Prostate gland (tissue), 2 donors: ENCODE data around the gene PPP1R10. TPM values are rescaled to one million over a fixed set of nuclear protein-coding genes. Genes with fewer than 3 reads are reported as not detected.

Source experiments
- DNase-seq: peaks from one replicate; pipeline ENCODE4 v3.0.0-alpha.2; 2019; ENCODE audit warnings: low spot score
- H3K27ac ChIP-seq, 2 donors: fragments of 200-600 bp; sonication (generic); 2 replicates each; pipeline ENCODE4 v1.5.1; 2017 to 2019
- H3K27me3 ChIP-seq: fragments of 200-600 bp; sonication (generic); replicated peaks from 2 replicates; pipeline ENCODE4 v1.5.1; 2019; ENCODE audit not compliant: insufficient read depth
- H3K36me3 ChIP-seq, 2 donors: fragments of 200-600 bp; sonication (generic); 1 replicate in 1 of 2; 2 replicates in 1 of 2; pipeline versions ENCODE4 v1.5.1 to v1.8.1; 2017 to 2019
- H3K4me1 ChIP-seq: fragments of 200-600 bp; sonication (generic); replicated peaks from 2 replicates; pipeline ENCODE4 v1.5.1; 2019
- H3K4me3 ChIP-seq, 2 donors: fragments of 200-600 bp; sonication (generic); 2 replicates each; pipeline ENCODE4 v1.5.1; 2017 to 2019
- H3K9me3 ChIP-seq: fragments of 200-600 bp; sonication (generic); 2 replicates; pipeline ENCODE4 v1.5.1; 2017
- POLR2A ChIP-seq: fragments of 450-650 bp; IDR thresholded peaks from one replicate; pipeline ENCODE4 v1.6.1; 2016; ENCODE audit warnings: antibody characterized with exemption, mild to moderate bottlenecking
- POLR2AphosphoS5 ChIP-seq: sonication (generic); formaldehyde crosslinking; IDR thresholded peaks from one replicate; pipeline ENCODE4 v1.6.1; 2017; ENCODE audit warnings: antibody characterized with exemption
- WGBS: methylation state at CpG from one replicate; pipeline ENCODE4 v1.1.5; 2018; 5-methylcytosine and 5-hydroxymethylcytosine counted together
- intact Hi-C: fragments of 100-400 bp; cut with DNase I; formaldehyde crosslinking; loops from one replicate; pipeline ENCODE4 v1.14.2; 2022
- total RNA-seq, 2 donors: library from RNA; depleted of rRNA; stranded (reverse); fragments of >200 nt; gene quantifications; one replicate each; pipeline ENCODE4 v1.1.0, GENCODE V29; 2016
- TF ChIP-seq, protein P1 (sequence below), 4 experiments: fragments of 200-600 bp in 2 of 4; fragments of 450-650 bp in 2 of 4; sonication (generic) in 2 of 4; IDR thresholded peaks; 1 replicate in 3 of 4; 2 replicates in 1 of 4; pipeline ENCODE4 v1.5.1; 2016 to 2019; ENCODE audit warnings: antibody characterized with exemption in 4 of 4, mild to moderate bottlenecking in 2 of 4, moderate library complexity in 2 of 4

Gene PPP1R10
- total RNA-seq, 2 donors from 2014 or later = 40.0 to 51.0 TPM

DNA sequence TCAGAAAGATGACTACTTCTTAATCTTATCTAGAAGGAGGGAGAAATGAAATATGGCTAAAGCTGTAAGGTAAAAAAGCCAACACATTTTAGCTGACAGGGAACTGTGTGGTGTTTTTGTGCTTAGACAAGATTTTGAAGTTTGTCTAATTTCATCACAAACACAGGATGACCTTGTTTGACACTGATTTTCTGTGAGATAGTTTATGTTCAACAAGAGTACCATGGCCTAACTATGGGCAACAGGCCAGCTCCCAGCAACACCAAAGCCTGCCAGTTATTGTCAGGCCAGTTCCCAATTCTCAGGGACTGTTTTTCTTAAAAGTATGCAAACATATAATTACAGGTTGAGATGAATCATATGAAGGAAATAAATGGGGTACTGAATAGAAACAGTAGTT lies 51.3 kb downstream of the PPP1R10 start:
- Histone ChIP-seq H3K4me3 (no peak overlapping the region), H3K27me3 (no peaks in the 10 kb centered on the region), H3K27ac (no peak overlapping the region), H3K4me1 (no peaks in the 10 kb centered on the region), H3K36me3 (peaks cover 0 to 3% of the 10 kb centered on the region in 2 donors), H3K9me3 (no peaks in the 10 kb centered on the region)
- no peak for TF ChIP-seq POLR2A
- TF ChIP-seq POLR2AphosphoS5 = no peak
- TF ChIP-seq, protein P1, sequence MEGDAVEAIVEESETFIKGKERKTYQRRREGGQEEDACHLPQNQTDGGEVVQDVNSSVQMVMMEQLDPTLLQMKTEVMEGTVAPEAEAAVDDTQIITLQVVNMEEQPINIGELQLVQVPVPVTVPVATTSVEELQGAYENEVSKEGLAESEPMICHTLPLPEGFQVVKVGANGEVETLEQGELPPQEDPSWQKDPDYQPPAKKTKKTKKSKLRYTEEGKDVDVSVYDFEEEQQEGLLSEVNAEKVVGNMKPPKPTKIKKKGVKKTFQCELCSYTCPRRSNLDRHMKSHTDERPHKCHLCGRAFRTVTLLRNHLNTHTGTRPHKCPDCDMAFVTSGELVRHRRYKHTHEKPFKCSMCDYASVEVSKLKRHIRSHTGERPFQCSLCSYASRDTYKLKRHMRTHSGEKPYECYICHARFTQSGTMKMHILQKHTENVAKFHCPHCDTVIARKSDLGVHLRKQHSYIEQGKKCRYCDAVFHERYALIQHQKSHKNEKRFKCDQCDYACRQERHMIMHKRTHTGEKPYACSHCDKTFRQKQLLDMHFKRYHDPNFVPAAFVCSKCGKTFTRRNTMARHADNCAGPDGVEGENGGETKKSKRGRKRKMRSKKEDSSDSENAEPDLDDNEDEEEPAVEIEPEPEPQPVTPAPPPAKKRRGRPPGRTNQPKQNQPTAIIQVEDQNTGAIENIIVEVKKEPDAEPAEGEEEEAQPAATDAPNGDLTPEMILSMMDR (IDR thresholded peaks at IDR 0.05) = no peak
- no peak for DNase-seq
- intact Hi-C loops = no loop called here

DNA sequence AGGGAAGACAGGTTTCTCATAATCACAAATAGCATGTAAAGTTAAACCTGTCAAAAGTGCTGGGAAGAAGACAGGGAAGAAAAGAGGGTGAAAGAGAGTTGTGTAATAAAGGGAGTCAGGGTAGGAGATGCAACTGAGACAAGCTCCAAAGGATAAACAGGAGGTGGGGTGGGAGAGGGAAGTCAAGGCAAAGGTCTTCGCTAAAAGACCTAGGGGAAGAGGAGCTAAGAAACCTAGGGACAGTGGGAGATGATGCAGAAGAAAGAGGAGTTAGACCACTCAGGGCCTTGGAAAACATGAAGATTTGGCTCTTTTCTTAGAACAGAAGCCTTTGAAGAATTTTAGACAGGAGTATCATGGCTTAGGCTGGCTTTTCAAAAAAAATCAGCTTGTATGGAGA lies 52.9 kb downstream of the PPP1R10 start:
- Histone ChIP-seq H3K9me3 (no peaks in the 10 kb centered on the region), H3K4me1 (no peaks in the 10 kb centered on the region), H3K27me3 (no peaks in the 10 kb centered on the region), H3K36me3 (peaks cover 0 to 3% of the 10 kb centered on the region in 2 donors), H3K27ac (no peak overlapping the region), H3K4me3 (no peak overlapping the region)
- no peak for DNase-seq
- TF ChIP-seq, protein P1 (IDR thresholded peaks at IDR 0.05) = no peak
- no peak for TF ChIP-seq POLR2A
- no peak for TF ChIP-seq POLR2AphosphoS5
- 92% methylated on average over 1 of the region's 1 CpG for WGBS
- intact Hi-C loops = no loop called here

DNA sequence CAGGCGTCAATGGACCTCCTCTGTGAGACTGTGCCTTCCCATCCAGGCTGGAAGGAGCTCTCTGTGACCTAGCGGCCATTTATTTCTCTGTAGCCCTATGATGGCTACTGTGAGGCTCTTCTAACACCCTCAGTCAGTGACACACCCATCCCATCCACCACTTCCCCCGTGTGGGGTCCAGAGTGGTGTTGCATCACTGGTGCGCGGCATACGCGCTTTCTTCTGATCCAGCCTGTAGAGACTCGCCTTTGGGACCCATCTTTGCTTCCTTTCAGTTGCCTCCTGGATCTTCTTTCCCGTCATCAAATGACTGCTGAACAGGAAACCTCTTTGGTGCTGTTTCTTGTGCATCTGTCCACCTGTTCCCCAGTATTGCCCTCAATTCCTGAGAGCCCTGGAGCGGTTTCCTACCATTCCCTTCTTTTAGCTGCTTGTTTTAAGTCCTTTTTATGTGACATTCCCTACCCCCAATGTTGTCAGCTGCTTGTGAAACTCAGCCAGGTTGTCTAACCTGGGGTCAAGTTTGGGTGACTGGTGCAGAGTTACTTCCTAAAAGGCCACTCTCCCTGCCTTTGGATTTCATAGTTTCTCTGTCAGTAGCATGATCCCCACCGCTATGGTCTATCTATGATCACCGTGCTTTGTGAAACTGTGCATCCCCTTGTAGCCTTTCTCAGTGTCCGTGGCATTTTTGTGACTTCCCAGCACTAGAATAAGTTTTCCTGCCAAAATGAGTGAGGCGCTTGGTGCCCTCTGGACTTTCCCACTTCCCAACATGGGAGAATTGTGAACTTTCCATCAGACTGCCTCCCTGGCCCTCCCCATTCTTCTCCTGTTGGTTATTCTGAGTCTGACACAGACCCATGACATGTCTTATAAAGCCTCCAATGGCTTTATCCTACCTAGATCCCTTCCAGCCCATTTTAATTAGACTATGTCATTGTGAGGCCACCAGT lies 54.3 kb downstream of the PPP1R10 start:
- Histone ChIP-seq H3K4me3 (no peak overlapping the region), H3K27ac (no peak overlapping the region), H3K9me3 (no peaks in the 10 kb centered on the region), H3K4me1 (no peaks in the 10 kb centered on the region), H3K36me3 (peaks cover 0 to 3% of the 10 kb centered on the region in 2 donors), H3K27me3 (no peaks in the 10 kb centered on the region)
- no peak for DNase-seq
- WGBS = 87% methylated on average over 14 of the region's 14 CpGs
- intact Hi-C loops = no loop called here
- TF ChIP-seq POLR2AphosphoS5 (no peak), POLR2A (no peak)
- TF ChIP-seq, protein P1 (IDR thresholded peaks at IDR 0.05) = no peak

DNA sequence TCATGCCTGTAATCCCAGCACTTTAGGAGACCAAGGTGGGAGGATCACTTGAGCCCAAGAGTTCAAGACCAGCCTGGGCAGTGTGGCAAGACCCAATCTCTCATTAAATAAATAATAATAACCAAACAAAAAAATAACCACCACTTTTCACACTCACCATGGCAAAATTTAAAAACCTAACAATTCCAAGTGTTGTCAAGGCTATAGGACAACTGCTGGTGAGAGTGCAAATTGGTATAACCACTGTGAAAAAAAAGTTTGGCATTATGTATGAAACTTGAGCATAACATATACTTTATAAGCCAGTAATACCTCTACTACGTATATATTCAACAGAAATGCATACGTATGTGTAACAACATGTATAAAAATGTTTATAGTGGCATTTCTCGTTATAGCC lies 56.1 kb downstream of the PPP1R10 start:
- H3K36me3 ChIP-seq = peaks cover 0 to 3% of the 10 kb centered on the region in 2 donors
- H3K4me3 ChIP-seq = no peak overlapping the region
- TF ChIP-seq, protein P1 (IDR thresholded peaks at IDR 0.05) = no peak
- TF ChIP-seq POLR2AphosphoS5 (no peak), POLR2A (no peak)
- DNase-seq = no peak
- no peak overlapping the region for H3K27ac ChIP-seq
- WGBS = 82% methylated on average over 3 of the region's 3 CpGs
- no peaks in the 10 kb centered on the region for H3K9me3 ChIP-seq
- no peaks in the 10 kb centered on the region for H3K27me3 ChIP-seq
- H3K4me1 ChIP-seq = no peaks in the 10 kb centered on the region
- intact Hi-C loops = no loop called here

DNA sequence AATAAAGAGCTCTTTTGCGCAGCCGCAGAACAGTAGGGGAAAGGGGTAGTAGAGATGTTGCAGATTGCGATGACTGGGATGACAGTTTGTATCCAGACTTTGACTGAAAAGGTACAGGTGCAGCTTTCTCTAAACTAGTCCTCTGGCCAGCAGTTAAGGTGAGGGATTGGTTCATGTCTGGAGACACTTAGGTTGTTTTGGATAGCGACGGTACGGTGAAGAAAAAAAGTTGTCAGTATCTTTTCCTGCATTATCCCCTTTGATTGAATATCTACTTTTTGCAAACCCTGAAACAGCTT lies 59.4 kb downstream of the PPP1R10 start:
- intact Hi-C loops = loop anchor here (5.0 kb wide), 1 partner anchor 165 kb away; the partner anchor contains the start of gene TUBB
- WGBS = 3% methylated on average over 6 of the region's 6 CpGs
- no peaks in the 10 kb centered on the region for H3K9me3 ChIP-seq

More for the DNA sequence above, 59.4 kb downstream of the PPP1R10 start:
- no peaks in the 10 kb centered on the region for H3K27me3 ChIP-seq
- H3K36me3 ChIP-seq = peaks cover 0 to 2% of the 10 kb centered on the region in 2 donors
- H3K27ac ChIP-seq = peak overlapping the region; percentile 97 to 99
- TF ChIP-seq POLR2AphosphoS5 (no peak), POLR2A (no peak)
- TF ChIP-seq, protein P1 (IDR thresholded peaks at IDR 0.05) = no peak
- H3K4me3 ChIP-seq = peak overlapping the region; percentile 87 to 94
- no peak for DNase-seq
- H3K4me1 ChIP-seq = no peaks in the 10 kb centered on the region
